Measurements from ENCODE around the gene TFIP11.

TFIP11 gene

DNA sequence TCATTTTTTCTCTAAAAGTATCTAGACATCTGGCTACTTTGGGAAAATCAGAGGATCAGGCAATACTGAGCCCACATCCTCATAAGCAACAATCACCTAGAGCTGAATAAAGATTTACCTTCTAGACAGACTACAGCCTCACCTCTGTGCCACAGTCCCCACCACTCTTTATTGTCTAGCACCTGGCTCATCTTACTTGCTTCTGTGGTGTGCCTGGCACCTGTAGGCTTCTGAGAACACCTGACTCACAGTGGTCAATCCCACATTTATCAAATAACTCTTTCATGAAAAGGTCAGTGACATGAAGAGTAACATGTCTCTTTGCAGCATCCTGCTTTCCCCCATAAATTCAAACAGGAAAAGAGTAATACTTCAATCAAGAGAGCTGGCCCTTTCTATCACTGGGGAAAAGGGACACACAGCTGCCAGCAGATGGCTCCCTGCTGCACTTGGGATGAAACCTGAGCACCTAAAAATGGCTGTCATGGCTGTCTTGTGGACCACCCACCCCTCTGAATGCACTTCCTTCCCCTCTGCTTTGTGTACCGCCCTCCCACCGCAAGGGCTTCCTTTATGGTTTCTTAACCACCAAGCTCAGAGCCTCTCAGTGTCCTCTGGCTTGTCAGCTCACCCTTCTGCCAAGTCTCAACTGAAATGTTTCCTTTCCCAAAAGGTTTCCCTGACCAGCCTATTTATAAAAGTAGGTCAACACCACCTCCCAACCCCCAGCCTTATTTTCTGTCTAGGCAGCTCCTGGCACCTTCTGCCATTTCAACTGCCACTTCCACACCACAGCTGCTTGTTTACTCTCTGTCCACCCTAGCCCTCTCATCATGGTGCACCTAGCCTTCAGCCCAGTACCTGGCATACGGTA lies 9.3 kb downstream of the TFIP11 start:
- FAIRE-seq = no peak

DNA sequence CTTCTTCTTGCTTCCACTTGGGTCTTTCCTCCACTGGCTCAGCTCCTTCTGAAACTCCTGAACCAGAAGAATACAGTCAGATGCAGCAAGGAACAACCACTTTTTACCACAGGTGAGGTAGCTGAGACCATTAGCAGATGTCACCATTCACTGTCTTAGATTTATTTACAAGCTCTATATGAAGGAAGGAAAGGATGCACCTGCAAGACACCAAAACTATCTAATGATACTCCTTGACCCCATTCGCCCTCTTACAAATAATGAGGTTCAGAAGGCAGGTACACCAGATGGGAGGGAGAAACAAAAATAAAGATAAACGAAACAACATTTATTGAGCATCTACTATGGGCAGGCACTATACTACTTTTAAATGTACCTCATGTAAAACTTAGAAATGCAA lies 10.3 kb downstream of the TFIP11 start:
- FAIRE-seq = no peak

DNA sequence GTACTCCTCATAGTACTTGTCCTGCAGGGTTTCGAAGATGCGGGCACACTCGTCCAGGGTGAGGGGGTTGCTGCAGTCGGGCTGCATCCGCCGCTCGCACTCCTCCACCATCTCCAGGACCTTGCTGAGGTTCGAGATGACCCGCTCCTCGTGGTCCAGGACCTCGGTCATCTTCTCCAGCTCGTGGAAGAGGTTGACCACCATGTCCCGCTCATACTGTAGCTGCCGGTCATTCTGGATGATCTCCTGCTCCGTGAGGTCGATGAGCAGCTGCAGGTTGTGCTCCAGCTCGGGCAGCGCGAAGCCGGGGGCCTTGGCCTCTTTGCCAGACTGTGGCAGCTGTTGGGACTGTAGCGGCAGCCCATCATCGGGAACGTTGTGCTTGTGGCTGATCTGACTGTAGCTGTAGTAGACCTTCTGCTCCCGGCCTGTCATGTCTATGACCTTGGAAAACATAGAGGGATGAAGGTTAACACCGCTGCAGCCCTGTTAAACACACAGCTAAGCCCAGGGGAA lies 13.0 kb downstream of the TFIP11 start:
- FAIRE-seq = no peak

- no peak for FAIRE-seq
Measured at GRCh38 chr22:26496456-26496855, 15.8 kb downstream of the TFIP11 start.

GRCh38 chr22:26494506-26494905 lies 17.8 kb downstream of the TFIP11 start:
- FAIRE-seq = no peak

GRCh38 chr22:26492220-26492619 lies 20.1 kb downstream of the TFIP11 start:
- FAIRE-seq = no peak

GRCh38 chr22:26489447-26490036 lies 22.7 kb downstream of the TFIP11 start:
- no peak for FAIRE-seq

- FAIRE-seq = no peak
Measured at GRCh38 chr22:26487996-26488395, 24.3 kb downstream of the TFIP11 start.

GRCh38 chr22:26486394-26486793 lies 25.9 kb downstream of the TFIP11 start:
- FAIRE-seq = no peak

- no peak for FAIRE-seq
Measured at GRCh38 chr22:26485806-26486390, 26.4 kb downstream of the TFIP11 start.

DNA sequence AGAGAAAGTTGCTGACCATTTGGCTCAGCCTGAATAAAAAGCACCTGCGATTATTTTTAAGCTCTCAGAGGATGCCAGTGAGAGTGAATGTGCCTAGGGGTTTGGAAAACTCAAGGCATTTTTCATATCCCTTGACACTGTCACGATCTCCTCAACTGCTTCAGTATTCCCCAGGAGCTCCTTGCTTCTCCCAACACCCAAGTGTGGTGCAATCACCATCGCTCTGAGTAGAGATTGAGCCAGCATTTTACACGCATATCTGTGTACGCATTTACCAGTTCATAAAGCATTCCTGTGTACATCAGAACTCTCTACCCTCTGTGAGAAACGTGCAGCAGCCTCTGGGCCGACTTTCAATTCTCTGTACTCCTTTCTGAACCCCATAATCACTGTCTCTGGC lies 27.3 kb downstream of the TFIP11 start:
- FAIRE-seq = no peak

- FAIRE-seq = no peak
Measured at GRCh38 chr22:26484360-26484706, 27.9 kb downstream of the TFIP11 start.

DNA sequence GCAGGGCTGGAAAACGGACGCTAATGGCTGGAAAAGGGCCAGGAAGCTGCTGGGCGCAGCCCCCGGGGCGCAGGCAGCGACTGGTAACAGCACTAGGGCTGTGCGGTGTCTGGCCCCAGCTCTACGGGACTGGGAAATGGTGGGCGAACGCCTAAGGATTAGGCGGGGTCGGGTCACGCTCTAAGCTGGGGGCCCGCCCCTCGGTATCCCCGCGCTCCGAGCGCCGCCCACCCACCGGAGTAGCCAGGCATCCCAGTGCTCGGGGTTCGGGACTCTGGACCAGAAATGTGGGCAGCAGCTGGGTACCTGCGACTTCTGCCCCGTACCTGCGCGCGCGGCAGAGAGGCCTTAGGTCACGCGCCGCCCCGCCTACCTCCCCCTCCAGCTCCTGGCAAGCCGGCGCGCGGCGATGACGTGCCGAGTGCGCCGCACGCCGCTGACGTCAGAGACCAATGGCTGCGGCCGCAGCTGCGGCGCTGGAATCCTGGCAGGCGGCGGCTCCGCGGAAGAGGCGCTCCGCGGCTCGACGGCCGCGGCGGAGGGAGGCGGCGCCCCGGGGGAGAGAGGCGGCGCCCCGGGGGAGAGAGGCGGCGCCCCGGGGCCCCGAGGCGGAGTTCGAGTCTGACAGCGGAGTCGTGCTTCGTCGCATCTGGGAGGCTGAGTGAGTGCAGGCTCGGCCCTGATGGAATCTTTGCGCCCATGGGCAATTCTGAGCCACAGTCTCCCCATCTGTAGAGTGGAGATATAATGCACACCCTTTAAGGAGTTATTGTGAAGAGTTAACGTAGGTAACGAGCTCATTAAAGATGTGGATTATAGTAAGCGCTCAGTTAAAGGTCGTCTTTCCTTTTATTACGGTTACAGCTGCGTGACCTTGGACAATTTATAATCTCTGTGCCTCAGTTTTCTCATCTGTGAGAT lies 28.6 kb downstream of the TFIP11 start, which contains the start of the genes HPS4 and SRRD:
HPS4 (minus strand) TSS at position 345 of the 921 bp plus-strand sequence. CDS start 2,021 bp downstream, outside the sequence.
SRRD (plus strand) TSS at position 439 of the 921 bp plus-strand sequence; CDS start at position 453, 14 bp downstream.
- no peak for FAIRE-seq

- FAIRE-seq = no peak
Measured at GRCh38 chr22:26483043-26483438, 29.2 kb downstream of the TFIP11 start.

GRCh38 chr22:26482161-26482560 lies 30.1 kb downstream of the TFIP11 start:
- no peak for FAIRE-seq

DNA sequence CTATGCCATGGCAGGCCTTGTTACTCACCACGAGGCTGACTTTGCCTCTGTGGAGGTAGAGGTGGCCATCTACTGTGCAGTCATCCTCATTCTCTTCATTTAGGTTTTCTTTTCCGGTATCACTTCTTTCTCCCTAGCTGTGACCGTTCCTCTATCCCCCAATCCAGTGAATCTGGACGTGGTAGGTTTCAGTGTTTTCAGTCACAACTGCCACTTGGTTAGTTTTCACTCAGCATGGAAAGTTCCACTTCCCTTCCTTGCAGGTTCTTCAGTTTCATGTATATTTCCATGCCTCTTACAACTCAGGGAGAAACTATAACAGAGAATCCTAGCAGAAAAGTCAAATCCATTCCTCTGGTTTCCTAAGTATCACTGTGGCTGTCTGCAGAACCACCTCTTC lies 30.6 kb downstream of the TFIP11 start:
- no peak for FAIRE-seq

GRCh38 chr22:26481112-26481693 lies 31.1 kb downstream of the TFIP11 start:
- no peak for FAIRE-seq

DNA sequence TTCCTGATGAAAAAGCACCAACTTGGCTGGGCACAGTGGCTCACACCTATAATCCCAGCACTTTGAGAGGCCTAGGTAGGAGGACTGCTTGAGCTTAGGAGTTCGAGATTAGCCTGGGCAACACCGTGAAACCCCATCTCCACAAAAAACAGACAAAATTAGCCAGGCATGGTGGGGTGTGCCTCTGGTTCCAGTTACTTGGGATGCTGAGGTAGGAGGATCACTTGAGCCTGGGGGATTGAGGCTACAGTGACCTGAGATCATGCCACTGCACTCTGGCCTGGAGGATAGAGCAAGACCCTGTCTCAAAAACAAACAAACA lies 31.7 kb downstream of the TFIP11 start:
- no peak for FAIRE-seq

GRCh38 chr22:26479792-26480610 lies 32.3 kb downstream of the TFIP11 start:
- FAIRE-seq = no peak

GRCh38 chr22:26479043-26479791 lies 33.1 kb downstream of the TFIP11 start:
- no peak for FAIRE-seq

GRCh38 chr22:26477341-26477731 lies 34.9 kb downstream of the TFIP11 start:
- FAIRE-seq = no peak
